ENCODE results near the gene NOD1.
A peak's percentile ranks its signal among the peaks of the same experiment; 100 is the strongest.
"Not testable (repeated sequence)": the region's sequence is repeated elsewhere in the genome, so short reads cannot be mapped to it uniquely, and the experiment has no call there.

NOD1 gene

DNA sequence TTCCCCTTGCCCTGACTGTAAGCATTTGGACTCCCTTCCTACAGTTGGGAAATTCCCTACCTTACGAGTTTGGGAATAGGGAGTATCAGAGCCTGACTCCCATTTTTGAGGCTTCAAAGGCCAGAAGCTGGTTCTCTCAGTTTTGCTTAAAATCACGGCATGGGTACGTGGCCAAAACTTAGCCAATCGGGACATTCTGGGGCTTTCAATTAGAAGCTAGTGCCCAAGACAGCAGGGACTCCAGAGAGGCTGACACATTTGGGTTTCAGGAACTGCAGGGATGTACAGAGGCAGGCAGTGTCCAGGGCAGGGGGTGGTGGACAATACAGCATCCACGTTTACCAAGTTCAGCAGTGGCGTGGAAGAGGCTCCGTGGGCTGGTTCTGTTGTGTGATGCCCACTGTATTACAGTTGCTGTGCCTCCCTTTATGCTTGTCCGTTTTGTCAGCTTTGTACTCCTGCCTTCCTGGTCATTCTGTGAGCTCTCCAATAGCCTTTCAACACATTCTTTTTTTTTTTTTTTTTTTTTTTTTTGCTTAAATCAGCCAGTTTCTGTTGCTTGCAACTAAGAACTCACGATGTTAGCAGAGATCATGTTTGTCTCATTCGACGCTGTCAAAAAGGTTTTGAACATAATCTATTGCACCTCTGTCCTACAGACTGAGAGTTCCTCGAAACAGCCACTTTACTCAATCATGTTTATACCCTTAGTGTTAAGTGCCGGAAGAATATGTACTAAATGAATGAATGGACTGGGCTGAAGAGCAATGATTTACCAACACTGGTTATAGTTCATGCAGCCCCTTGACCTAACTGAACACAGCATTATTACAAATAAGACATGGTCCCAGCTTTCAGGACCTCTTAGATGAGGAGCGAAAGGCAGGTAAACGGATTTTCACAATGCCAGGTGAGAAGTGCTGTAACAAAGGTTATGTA lies 25.0 kb upstream of the NOD1 start:
- DNase-seq, result no peak

DNA sequence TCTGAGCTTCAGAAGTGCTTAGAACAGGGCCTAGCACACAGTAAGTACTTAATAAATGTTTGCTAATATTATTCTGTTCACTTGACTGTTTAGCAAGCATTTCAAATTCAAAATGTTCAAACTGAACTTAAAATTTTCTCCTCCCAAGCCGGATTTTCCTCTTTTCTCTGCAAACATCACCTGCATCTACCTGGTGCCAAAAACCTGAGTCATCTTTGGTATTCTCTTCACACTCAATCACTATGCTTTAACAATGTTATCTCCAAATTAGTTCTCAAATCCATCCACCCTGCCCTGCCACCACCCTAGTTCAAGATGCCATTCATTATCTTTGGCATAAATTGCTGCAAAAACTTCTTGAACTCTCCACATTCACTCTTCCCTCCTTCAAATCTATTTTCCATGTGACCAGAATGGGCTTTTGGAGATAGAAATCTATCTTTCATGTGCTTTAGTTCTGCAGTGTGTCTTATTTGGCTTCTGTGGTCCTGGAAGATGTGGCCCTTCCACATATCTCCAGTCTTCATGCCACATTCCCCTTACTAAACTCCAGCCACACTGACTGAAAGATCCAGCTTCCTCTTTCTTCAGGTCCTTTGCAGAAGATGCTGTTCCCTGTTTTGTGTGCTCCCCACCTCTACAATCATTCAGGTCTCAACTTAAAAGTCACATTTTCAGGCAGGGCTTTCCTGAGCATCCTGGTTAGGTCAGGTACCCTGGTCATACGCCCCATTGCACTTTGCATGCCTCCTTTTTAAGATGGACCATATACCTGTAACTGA lies 24.1 kb upstream of the NOD1 start:
- DNase-seq, result no peak

DNA sequence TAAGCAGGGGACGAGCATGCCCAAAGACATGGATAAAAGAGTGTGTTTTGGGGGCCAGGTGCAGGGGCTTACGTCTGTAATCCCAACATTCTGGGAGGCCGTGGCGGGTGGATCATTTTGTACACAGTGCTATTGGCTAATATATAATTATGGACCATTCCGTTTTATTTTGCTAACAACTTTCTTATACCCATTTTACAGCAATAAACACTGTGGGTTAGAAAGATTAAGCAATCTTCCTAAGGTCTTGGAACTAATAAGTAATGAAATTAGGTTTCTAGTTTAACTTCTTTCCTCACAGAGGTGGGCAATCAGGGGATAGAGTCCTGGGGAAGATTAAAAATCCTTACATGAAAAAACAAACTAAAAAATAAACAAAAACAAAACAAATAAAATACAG lies 22.7 kb upstream of the NOD1 start:
- no peak for DNase-seq

DNA sequence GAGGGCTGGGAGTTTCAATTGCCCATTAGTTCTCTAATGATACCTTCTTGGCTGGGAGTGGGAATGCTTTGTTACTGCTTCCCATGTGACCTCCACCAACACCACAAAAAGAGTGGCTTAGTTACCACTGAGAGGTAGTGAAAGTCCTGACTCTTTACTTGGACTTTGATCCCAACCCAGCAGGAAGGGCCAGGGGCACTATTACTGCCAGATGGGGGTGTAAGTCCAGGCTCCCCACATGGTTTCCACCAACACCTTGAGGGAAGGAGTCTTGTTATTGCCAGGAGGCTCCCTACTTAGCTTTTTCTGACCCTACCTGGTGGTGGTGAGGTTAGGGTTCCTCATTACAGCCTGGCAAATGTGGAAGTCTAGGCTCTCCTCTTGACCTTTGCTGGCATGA lies 14.6 kb upstream of the NOD1 start:
- no peak for DNase-seq

DNA sequence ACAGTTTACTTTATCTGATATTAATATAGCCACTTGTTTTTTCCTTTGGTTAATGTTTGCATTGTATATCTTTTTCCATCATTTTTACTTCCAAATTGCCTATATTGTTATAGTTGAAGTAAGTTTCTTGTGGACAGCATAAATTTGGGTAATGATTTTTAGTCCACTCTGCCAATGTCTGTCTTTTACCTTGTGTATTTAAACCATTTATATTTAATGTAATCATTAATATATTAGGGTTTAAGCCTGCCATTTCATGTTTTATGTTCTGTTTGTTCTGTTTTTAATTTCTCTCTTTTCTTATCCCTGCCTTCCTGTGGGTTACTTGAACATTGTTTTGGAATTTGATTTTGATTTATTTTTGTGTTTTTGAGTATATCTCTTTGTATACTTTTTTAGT lies 12.8 kb upstream of the NOD1 start:
- no peak for DNase-seq

DNA sequence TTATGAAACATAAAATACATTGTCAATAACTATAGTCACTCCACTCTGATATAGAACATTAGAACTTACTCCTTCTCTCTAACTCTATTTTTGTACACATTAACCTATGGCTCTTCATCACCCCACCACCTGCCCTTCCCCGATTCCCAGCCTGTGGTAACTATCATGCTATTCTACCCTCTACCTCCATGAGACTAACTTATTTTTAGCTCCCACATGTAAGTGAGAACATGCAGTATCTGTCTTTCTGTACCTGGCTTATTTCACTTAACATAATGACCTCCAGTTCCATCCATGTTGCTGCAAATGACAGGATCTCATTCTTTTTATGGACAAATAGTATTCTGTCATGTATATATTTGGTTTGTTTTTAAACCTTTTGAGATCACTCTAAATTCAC lies 8.8 kb upstream of the NOD1 start:
- no peak for DNase-seq

DNA sequence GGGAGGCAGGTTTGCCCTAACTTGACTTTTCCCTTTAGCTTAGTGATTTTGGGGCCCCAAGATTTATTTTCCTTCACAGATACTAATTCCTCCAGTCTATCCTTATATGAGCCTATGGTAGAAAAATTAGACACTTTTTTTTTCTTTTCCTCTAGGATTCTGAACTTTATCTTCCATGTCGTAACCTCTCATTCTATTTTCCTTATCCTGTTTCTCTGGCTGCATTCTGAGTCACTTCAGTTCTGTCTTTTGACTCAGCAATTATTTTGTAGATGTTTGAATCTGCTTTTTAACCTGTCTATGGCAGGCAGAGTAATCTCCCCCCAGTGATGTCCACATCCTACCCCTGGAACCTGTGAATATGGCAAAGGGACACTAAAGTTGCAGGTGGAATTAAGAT lies 7.1 kb upstream of the NOD1 start:
- no peak for DNase-seq

DNA sequence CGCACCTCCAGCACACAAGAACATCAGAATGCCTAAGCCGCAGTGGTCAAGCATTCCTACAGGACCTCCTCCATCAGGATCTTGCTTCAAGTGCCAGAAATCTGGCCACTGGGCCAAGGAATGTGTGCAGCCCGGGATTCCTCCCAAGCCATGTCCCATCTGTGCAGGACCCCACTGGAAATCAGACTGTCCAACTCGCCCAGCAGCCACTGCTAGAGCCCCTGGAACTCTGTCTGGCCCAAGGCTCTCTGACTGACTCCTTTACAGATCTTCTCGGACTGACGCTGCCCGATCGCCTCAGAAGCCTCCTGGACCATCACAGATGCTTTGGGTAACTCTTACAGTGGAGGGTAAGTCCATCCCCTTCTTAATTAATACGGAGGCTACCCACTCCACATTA lies 2.8 kb upstream of the NOD1 start:
- not testable (repeated sequence) for DNase-seq

DNA sequence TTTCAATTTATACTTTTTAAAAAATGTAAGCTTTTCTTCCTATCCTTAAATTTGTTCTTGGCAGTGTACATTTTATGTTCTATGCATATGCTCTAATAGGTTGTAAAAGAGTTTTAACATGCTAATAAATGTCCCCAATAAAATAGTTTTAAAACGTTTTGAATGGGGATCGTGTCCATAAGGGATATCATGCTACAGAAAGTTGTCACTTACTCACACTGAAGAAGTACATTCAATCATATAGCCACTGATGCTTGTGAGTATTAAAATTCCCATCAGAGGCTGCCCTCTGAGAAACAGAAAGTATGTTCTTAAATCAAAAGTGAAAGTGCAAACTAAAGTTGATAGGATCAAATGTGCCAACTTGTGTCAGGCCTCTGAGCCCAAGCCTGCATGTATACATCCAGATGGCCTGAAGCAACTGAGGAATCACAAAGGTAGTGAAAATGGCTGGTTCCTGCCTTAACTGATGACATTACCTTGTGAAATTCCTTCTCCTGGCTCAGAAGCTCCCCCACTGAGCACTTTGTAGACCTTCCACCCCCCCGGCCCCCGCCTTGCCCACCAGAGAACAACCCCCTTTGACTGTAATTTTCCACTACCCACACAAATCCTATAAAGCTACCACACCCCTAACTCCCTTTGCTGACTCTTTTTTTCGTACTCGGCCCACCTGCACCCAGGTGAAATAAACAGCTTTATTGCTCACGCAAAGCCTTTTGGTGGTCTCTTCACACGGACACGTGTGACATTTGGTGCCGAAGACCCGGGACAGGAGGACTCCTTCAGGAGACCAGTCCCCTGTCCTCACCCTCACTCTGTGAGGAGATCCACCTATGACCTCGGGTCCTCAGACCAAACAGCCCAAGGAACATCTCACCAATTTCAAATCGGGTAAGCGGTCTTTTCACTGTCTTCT lies 877 bp upstream of the NOD1 start:
- peak; percentile 59 for DNase-seq

DNA sequence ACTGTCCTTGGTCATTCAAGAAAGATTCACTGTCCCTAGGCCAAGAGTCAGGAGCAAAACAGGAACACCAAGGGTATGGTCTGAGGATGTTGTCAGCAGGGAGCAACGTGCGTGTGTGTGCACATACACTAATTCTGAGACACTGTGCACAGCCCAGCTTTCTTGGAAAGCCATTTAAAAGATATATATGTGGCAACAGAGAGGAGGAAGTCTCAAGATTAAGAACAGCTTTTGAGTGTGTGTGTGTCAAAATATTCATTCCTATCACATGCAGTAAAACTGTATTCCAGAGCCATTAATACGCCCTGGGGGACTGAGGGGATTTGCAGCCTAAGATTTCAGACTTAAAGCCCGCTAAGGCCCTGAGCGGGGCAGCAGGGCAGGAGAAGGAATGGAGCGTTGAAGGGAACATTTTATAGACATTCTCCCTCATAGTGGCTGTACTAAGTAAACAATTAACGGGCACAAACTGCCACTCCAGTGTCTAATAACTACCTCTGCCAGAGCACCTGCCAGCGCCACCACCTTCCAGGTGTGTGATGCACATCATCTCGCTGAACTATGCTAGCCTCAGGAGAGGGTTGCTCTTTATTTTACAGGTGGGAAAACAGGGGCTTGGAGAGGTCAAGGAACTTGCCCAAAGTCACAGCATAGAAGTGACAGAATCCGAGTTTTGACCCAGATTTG lies 2.0 kb downstream of the NOD1 start:
- DNase-seq, result peak; percentile 38

DNA sequence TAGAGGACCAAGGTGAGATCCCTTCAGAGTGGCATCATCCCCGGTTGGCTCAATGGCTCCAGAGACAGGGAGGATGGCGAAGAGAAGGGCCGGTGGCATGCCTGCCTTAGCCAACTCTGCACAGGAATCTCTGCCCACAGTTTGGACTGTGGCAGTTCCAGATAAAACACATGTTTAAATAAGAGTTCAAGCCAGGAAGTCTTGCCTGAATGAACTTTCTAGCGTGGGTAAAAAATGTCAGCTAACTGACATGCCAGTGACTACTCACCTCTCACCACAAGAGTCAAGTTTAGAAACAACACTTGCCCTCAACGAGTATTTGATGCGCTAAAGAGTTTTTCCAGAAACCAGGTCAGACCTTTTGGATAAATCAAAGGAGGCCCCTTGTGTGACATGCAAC lies 3.0 kb downstream of the NOD1 start:
- no peak for DNase-seq

DNA sequence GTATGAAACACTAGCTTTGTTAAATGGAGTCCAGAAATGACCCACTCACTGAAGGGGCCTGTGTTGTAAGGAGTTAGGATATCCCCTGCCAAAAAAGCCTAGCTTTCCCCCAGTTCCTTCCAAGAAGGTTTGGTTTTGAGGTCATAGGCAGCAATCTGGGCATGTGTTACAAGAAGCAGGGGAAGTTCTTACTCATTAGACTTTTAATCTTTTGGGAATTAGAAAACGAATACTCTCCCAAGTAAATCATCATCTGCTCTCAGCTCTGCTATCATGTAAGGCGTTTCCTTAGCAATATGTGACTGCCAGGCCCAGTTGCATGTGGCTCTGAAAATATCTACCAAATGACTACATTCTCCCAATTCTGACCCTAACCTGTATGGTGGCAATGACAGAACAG lies 3.7 kb downstream of the NOD1 start:
- DNase-seq, result peak; percentile 84

DNA sequence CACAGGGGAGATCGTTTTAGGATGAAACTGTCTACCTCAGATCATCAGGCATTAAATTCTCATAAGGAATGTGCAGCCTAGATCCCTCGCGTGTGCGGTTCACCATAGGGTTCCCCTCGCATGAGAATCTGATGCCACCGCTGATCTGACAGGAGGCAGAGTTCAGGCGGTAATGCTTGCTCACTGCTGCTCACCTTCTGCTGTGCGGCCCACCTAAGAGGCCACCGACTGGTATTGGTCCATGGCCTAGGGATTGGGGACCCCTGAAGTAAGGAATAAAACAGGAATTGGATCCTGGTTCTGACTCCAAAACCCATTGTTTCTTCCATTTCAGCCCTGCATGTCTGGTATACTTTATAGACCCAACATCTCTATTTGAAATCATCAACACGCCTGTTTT lies 4.1 kb downstream of the NOD1 start:
- no peak for DNase-seq

DNA sequence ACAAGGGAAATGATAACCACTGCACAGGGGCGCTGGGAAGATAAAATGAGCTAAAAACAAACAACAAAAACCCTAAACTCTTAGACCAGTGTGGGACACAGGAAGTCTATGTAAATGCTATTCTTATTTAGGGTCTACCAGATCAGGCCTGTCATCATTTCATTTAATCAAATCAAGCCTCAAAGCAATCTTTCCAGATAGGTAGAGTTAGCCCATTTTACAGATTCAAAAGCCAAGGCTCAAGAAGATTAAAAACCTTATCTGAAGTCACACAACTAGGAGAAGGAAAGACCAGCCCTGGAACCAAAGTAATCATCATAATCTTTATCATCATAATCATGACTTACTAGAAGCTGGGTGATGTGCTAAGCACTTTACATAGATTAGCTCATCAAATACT lies 4.7 kb downstream of the NOD1 start:
- DNase-seq, result no peak

DNA sequence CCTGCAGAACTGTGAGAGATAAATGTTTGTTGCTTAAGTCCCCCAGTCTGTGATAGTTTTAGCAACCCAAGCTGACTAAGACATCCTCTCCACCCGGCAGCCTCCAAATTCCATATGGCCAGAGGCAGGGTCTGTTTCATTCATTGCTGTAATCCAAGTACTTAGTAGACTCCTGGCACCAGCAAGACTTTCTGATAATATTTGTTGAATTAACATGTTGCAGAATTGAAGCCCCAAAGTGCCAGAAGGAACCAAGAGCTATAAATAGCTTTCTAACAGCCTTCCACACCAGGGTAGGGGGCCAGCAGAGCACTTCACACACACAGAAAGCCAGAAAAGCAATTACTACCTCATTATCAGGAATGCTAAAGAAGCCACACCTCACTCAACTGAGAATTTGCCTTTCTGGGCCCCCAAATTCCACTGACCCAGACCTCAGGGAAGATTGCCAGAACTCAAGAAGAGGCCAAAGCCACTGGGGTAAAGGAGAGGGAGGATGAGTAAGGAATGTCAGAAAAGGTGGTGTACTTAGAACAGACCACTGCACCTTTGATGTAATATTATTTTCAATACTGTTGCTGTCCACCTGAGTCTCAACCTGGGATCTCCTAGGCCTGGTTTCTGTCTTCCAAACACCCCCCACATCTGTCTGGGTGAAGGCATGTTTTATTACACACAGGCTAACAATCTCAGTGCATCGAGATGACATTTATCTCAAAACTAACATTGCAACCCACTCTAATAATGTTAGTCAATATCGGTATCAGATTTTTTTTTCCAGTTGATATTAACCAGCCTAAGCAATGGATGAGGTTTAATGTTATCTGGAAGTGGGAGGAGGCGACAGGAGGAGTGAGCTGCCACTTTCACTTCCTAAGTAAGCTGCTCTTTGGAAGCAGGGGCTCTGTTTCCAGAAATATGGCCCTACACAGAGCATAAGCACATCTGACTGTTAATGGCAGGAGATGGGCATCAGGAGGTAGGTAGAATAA lies 5.5 kb downstream of the NOD1 start:
- peak; percentile 83 for DNase-seq

DNA sequence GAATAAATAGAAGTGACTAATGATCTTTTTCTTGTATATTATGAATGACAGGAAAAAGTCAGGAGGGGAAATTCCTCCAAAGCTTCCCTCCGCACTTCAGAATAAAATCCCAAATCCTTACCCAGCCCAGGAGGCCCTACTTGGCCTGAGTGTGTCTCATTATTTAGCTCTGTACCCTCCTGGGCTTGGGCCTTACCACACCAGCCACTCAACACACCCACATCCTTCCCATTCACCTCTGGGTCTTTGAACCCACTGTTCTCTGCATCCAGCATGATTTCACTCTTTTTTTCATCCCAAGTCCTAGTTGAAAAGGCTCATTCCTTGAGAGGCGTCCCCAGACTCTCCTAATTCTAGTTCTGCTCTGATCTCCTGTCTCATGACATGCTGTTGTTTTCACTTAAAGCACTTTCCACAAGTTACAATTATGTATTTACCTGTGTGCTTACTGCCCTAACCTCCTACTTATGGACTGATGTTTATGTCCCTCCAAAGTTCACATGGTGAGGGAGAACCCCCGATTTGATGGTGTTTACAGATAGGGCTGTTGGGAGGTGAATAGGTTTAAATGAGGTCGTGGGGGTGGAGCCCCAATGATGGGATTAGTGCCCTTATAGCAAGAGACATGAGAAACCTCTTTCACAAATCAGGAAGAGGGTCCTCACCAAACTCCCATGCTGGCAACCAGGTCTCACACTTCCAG lies 6.4 kb downstream of the NOD1 start:
- DNase-seq, result no peak

DNA sequence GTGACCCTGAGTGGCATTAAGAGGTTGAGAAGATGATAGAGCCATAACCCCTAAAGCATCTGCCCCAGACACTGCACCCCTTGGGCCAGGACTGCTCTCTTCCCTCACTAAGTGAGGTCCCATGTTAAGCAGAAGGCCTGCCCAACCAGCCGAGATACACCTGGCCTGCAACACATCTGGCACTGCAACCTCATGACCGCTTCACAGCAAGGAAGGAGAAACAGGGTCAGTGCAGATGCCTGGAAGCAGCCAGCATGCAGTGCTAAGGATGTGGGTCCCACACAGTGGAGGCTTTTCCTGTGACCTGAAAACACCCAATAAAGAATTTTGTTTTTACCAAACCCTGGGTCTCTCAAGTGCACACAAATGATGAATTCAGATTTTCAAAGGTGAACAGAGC lies 7.4 kb downstream of the NOD1 start:
- no peak for DNase-seq

DNA sequence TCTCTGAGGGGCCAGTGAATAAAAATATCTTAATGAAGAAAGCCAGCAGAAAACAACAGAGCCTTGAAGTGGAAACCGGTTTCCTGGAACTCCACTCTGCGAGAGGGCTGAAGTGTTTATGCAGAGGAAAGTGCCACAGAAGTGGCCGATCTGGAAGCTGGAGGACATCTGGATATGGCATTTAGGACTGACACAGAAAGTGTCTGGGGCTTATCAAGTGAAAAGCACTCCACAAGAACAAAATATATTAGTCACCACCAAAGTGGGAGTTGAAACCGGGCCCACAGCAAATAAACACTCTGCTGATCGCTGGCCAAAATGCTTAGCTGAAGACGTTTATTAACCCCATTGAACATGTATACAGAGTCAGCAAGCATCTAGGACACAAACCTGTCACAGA lies 7.8 kb downstream of the NOD1 start:
- DNase-seq, result peak; percentile 59

DNA sequence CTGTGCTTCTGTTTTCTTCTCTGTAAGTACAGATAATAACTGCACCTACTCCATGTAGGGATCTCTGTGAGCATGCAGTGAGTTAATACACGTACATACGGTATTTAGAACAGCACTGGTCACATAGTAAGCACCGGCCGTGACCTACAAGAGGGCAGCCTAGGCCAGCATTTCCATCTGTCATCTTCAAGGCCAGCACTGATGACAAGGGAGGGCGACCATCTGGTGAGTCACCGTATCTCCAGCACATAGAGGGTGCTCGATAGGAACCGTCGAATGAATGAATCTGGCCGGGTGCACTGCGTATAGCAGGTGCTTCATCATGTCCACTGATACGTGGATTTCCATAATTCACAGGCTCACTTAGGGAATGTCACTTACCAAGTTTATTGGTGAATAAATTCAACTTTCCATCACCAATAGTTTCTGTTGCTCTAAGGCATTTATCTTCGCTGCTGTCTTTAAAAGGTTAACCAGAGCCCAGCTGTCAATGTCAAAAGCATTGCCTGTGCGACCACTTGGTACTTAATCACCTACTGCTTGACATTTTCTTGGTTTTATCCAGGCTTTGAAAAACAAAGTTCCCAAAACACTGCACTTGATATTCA lies 8.3 kb downstream of the NOD1 start:
- DNase-seq, result no peak

DNA sequence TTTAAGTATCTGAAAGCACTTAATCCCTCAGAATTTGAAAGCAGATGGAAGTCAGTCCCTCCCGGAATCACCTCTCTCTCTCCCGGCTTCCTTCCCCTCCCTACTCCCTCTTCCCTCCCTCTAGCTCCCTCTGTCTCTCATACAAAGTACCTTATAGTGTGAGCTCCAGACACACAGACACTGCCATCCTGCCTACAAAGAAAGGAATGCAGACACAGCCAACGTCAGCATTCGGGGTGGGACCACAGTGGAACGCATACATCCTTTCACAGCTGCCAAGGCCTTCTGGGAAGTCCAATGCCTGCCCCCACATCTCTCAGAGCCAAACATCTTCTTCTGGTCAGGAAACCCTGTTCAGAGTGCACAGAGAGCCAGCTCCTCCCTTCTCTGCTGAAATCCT lies 9.3 kb downstream of the NOD1 start:
- peak; percentile 99 for DNase-seq
